Measurements from ENCODE around the gene UNC119.
"Not testable (repeated sequence)": the region's sequence is repeated elsewhere in the genome, so short reads cannot be mapped to it uniquely, and the experiment has no call there.

The UNC119 gene

DNA sequence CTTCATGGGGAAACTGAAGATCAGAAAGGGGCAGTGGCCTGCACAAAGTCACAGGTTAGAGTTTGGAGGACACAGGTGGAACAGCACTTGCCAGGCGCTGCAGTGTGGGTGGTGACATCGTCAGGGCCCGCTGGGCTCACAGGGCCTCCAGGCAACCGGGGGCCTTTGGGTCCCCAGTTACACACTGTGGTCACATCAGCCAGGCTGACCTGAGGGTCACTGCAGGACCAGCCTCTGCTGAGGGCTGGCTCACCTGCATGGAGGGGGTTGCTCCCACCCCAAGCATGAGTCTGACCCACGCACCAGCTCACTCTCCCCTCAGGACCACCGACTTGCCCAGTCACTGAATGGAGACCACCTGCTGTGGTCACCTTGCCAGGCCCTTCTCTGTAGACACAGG is 29.2 kb downstream of the UNC119 start:
- DNase-seq (ENCODE audit: low spot score) (no peak), FAIRE-seq (no peak)

- not testable (repeated sequence) for FAIRE-seq; DNase-seq (ENCODE audit: low spot score)
Observed at GRCh38 chr17:28522281-28522680, 30.1 kb downstream of the UNC119 start.

GRCh38 chr17:28521311-28522085 is 30.9 kb downstream of the UNC119 start:
- DNase-seq (ENCODE audit: low spot score) (no peak), FAIRE-seq (no peak)

GRCh38 chr17:28520687-28521086 is 31.7 kb downstream of the UNC119 start:
- no peak for DNase-seq (ENCODE audit: low spot score)
- FAIRE-seq: no peak

GRCh38 chr17:28519236-28519635 is 33.2 kb downstream of the UNC119 start:
- FAIRE-seq (no peak), DNase-seq (ENCODE audit: low spot score) (no peak)

DNA sequence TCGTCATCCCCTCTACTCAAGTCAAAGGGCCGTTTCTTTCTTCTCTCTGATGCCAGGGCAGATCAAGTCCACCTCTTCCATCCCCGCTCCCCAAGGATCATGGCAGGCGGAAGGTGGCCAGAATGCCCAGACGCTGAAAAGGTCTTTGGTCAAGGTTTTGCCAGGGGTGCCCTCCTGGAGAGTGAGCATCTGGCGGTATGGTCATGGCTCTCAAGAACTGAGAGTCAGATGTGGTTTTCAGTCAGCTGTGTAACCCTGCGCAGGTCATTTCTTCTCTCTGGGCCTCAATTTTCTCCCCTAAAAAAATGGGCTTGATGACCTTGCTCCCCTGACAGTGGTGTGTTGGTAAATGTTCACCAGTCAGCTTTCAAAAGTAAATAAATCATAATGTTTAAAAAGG is 33.8 kb downstream of the UNC119 start:
- no peak for DNase-seq (ENCODE audit: low spot score)
- FAIRE-seq: no peak

- DNase-seq (ENCODE audit: low spot score): no peak
- no peak for FAIRE-seq
Observed at GRCh38 chr17:28518132-28518531, 34.3 kb downstream of the UNC119 start.

GRCh38 chr17:28515518-28515917 is 36.9 kb downstream of the UNC119 start:
- DNase-seq (ENCODE audit: low spot score) (no peak), FAIRE-seq (no peak)

GRCh38 chr17:28514561-28515002 is 37.8 kb downstream of the UNC119 start:
- DNase-seq (ENCODE audit: low spot score): no peak
- no peak for FAIRE-seq

DNA sequence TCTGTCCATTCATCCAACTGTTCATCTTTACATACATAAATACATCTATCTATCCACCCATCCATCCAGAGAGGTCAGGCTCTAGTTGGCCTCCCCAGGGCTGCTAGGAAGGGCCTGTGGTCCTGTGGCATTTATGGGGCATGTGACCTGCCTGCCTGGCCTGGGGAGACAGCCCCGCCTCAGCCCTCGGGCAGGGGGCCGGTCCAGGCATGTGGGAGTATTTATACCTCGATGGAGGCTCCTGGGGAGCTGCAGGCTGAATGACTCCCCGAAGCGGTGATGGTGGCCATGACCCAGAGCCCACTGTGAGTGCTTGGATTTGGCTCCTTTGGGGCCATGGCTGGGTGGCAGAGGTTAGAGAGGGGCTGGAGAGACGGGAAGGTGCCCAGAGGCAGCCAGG is 38.9 kb downstream of the UNC119 start:
- DNase-seq (ENCODE audit: low spot score) (no peak), FAIRE-seq (no peak)

DNA sequence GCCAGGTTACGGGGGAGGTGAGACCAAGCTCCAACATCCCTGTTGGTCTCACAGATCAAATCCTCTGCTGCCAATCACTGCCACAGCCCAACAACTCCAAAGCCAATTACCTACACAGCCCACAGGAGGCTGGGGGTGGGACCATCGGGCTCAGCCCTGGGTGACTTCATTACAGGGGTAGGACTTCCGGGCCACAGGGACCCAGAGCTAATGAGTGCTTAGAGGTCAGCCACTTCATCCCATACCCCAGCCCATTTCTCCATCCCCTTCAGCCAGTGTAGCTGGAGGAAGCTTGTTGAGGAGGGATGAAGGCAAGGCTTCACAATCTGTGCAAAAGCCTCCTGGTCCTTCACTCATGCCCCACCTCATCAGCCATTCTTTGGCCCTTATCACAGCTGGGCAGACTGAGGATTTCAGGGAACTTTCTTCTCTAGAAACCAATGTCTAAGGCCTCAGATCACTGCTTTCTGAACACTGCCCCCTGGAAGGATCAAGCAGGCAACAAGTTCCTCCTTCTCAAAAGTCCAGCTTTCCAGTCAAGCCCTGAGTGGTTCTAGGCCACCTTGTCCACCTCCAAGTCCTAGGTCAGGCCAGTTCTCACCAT is 40.5 kb downstream of the UNC119 start:
- no peak for FAIRE-seq
- DNase-seq (ENCODE audit: low spot score): no peak

GRCh38 chr17:28509789-28510188 is 42.6 kb downstream of the UNC119 start:
- DNase-seq (ENCODE audit: low spot score) (no peak), FAIRE-seq (no peak)

DNA sequence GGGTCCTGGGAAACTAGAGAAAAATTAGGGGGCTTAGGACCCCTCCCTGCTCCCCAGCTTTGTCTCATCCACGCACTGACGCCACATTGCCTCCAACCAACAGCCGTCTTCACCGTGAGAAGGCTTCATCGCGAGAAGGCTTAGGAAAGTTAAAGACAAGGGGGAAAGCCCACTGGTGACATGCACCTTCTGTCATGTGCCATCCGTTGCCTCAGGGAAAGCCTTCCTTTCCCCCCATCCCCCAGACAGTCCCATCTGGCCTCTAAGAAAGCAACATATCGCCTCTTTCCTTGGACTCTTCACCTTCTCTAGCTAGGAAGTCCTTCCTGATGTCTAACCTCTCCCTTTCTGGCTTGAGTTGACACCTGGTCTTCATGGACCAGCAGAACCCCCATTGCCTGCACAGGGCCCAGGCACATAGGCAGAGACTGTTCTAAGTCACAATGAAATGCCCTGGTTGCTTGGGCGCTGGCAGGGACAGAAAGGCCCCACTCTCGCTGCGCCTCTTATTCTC is 44.2 kb downstream of the UNC119 start:
- DNase-seq (ENCODE audit: low spot score) (no peak), FAIRE-seq (no peak)

DNA sequence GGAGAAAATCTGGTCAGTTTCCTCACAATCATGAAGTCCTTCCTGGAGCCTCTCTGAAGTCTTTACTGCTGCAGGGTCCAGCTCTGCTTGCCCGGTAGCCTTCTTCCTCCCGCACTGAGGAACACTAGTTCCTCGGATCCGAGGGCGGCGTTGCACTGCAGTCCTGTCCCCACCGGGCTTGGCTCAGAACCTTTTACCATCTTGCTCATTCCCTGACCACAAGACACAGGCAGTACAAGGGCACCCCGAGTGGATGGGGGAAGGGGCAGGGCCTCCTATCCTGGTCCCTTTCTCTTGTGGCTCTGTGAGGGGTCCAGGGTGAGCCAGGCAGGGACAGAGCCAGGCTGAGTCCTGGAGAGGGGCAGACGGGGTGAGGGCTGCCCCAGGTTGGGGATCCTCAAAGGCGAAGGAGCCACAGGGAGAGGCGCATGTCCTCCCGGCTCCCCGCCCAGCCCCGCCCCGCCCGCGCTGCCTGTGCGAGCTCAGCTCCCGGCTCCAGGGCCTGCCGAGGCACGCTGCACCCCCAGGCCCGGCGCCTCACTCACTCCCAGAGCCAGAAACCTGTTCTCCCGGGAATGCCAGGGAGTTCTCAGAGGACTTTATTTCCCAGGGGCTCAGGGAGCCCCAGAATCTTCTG is 44.7 kb downstream of the UNC119 start:
- DNase-seq (ENCODE audit: low spot score) (no peak), FAIRE-seq (no peak)

- FAIRE-seq (no peak), DNase-seq (ENCODE audit: low spot score) (no peak)
Observed at GRCh38 chr17:28506763-28507487, 45.5 kb downstream of the UNC119 start.

- FAIRE-seq (no peak), DNase-seq (ENCODE audit: low spot score) (no peak)
Observed at GRCh38 chr17:28505986-28506665, 46.3 kb downstream of the UNC119 start, which contains the start of gene FOXN1. FOXN1 (plus strand) TSS chr17:28506348; CDS start chr17:28523970, 17,622 bp downstream.

DNA sequence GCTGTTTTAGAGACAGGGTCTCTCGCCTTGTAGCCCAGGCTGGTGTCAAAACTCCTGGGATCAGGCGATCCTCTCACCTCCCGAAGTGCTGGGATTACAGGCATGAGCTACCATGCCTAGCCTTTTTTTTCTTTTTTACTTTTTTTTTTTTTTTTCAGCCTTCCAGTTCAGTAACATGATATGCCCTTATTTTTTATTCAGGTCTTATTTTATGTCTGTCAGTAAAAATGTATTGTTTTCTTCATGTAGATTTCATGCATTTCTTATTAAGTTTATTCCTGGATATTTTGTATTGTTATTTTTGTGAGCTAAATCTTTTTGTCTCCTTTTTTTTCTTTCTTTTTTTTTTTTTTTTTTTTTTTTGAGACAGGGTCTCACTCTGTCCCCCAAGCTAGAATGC is 49.0 kb downstream of the UNC119 start:
- FAIRE-seq: no peak
- no peak for DNase-seq (ENCODE audit: low spot score)

DNA sequence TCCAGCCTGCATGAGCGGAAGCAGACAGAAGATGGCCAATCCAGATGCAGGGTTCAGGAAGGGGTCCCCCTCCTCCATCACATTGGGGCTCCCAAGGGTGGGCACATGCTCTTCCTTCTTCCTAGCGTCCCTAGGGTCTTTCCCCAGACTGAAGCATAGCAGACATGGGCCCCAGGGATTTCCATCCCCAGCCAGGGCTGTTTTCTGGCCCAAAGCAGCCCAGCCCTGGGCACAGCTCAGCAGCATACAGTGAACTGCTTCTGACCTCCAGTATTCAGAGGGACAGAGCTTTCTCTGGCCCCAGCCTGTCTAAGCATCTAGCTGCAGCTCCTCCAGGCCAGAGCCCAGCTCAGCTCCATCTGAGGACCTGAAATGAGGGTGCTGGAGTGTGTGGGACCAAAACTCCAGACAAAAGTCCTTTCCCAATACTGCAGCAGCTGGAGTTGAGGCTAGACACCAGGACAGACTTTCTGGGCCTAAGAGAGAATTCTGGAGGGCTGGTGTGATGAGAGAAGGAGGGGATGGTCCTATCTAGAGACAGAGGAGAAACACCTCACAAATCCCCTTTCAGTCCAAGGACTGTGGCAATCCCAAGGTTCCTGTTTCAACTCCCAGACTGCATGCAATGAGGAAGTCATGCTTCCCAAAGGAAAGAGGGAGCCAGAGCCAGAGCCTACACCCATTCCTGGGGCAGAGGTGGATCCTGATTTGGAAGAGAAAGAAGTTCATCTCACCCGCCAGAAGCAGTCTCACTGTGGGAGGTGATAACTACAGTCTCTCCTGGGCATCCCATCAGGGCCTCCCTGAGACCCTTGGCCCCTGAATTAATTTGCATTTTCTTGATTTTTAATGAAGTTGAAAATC is 50.8 kb downstream of the UNC119 start:
- FAIRE-seq: no peak
- no peak for DNase-seq (ENCODE audit: low spot score)

DNA sequence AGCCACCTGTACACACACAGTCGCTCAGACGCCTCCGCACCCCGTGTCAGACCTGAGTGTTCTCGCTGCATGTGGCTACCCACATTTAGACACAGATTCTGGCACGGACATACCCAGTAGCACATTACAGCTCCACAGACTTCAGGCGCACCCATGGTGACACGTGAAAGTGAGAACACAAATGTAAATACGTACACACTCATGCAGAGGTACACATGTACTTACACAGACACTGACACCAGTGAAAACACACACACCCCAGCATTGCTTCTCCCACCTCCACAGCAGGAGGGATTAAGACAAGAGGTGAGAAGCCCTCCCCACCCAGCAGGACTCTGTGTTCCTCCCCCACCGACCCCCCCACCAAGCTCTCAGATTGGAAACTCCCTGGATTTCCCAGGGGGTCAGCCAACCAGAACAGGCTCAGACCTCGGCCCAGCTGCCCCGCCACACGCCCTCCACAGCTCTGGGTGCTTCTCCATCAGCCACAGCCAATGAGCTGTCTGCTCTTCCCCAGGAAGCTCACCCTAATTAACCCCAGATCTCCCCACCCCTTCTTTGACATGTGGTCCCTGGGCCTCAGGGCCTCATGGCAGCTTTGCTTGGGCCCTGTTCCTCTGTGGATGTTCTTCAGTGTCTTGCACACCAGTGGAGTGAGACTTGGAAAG is 51.6 kb downstream of the UNC119 start:
- no peak for FAIRE-seq

More for the DNA sequence above, 51.6 kb downstream of the UNC119 start:
- no peak for DNase-seq (ENCODE audit: low spot score)
